Upper lobe of left lung (tissue), 4 donors: ENCODE results near the gene TOR1B.

Source experiments
- CTCF ChIP-seq, 6 experiments: fragments of 450-650 bp in 4 of 6; fragments of 200-600 bp in 2 of 6; sonication (generic) in 2 of 6; IDR thresholded peaks; one replicate each; pipeline ENCODE4 v1.5.1; 2016 to 2019; ENCODE audit warnings: antibody characterized with exemption in 6 of 6
- POLR2A ChIP-seq, 4 donors: fragments of 450-650 bp; IDR thresholded peaks; one replicate each; pipeline ENCODE4 v1.5.1; 2016 to 2017; ENCODE audit warnings: antibody characterized with exemption in 4 of 4, mild to moderate bottlenecking in 2 of 4

GRCh38 chr9:129823935-129824601 is 21.1 kb downstream of the TOR1B start, which contains the start of gene TOR1A:
- peak in 2 of 6 experiments; percentile 8 to 24 for TF ChIP-seq CTCF (IDR thresholded peaks at IDR 0.05)
- peak in 3 of 4 donors; percentile 41 to 80 (median 69) for TF ChIP-seq POLR2A (IDR thresholded peaks at IDR 0.05)
